Nephron (organoid): ENCODE data around the gene SPNS3.
A peak's percentile ranks its signal among the peaks of the same experiment; 100 is the strongest.

Experiments
- H3K27ac Mint-ChIP-seq, 3 experiments: 2 replicates each; pipeline ENCODE4 v1.8.0; 2020; ENCODE audit warnings: mixed read lengths in 3 of 3, mild to moderate bottlenecking in 2 of 3, moderate library complexity in 1 of 3
- H3K27me3 Mint-ChIP-seq: 2 replicates; pipeline ENCODE4 v1.8.0; 2021; ENCODE audit warnings: low read depth, mild to moderate bottlenecking, moderate library complexity, mixed read lengths
- H3K36me3 Mint-ChIP-seq: 2 replicates; pipeline ENCODE4 v1.8.0; 2020; ENCODE audit warnings: low read depth, mixed read lengths
- H3K4me1 Mint-ChIP-seq: 2 replicates; pipeline ENCODE4 v1.8.0; 2020; ENCODE audit warnings: mixed read lengths
- H3K4me3 Mint-ChIP-seq, 3 experiments: 2 replicates each; pipeline ENCODE4 v1.8.0; 2020; ENCODE audit warnings: mild to moderate bottlenecking in 3 of 3, mixed read lengths in 3 of 3, moderate library complexity in 2 of 3
- H3K9me3 Mint-ChIP-seq: 2 replicates; pipeline ENCODE4 v1.8.0; 2020; ENCODE audit warnings: mixed read lengths
- CTCF ChIP-seq, 3 experiments: fragments of 200-600 bp; sonication (generic); IDR thresholded peaks; one replicate each; pipeline ENCODE4 v1.5.0; 2021; ENCODE audit warnings: antibody characterized with exemption in 3 of 3; ENCODE audit not compliant: unreplicated experiment in 3 of 3

SPNS3 gene

GRCh38 chr17:4485676-4486646 lies 52.2 kb downstream of the SPNS3 start:
- Mint-ChIP-seq H3K27me3 (no peaks in the 10 kb centered on the region), H3K36me3 (no peaks in the 10 kb centered on the region), H3K27ac (no peak overlapping the region), H3K4me1 (peaks cover 15% of the 10 kb centered on the region), H3K9me3 (no peaks in the 10 kb centered on the region), H3K4me3 (no peak overlapping the region)
- TF ChIP-seq CTCF (IDR thresholded peaks at IDR 0.05; ENCODE audit: unreplicated experiment in 3 of 3) = no peak

- H3K9me3 Mint-ChIP-seq = no peaks in the 10 kb centered on the region
These were observed 53.6 kb downstream of the SPNS3 start for GRCh38 chr17:4487296-4487695.

GRCh38 chr17:4487820-4488716 lies 54.3 kb downstream of the SPNS3 start:
- no peak for TF ChIP-seq CTCF (IDR thresholded peaks at IDR 0.05; ENCODE audit: unreplicated experiment in 3 of 3)
- Mint-ChIP-seq H3K27me3 (peaks cover 4% of the 10 kb centered on the region), H3K4me3 (no peak overlapping the region), H3K9me3 (no peaks in the 10 kb centered on the region), H3K36me3 (no peaks in the 10 kb centered on the region), H3K4me1 (peaks cover 10% of the 10 kb centered on the region), H3K27ac (no peak overlapping the region)

More at GRCh38 chr17:4487296-4487695, 53.6 kb downstream of the SPNS3 start:
- Mint-ChIP-seq H3K4me3 (no peak overlapping the region), H3K36me3 (no peaks in the 10 kb centered on the region), H3K27ac (peak overlapping the region in 2 of 3 experiments; percentile 48 to 53), H3K27me3 (peaks cover 3% of the 10 kb centered on the region), H3K4me1 (peaks cover 10% of the 10 kb centered on the region)
- no peak for TF ChIP-seq CTCF (IDR thresholded peaks at IDR 0.05; ENCODE audit: unreplicated experiment in 3 of 3)

- Mint-ChIP-seq H3K4me1 (peaks cover 5% of the 10 kb centered on the region), H3K36me3 (no peaks in the 10 kb centered on the region)
These were observed 55.4 kb downstream of the SPNS3 start for GRCh38 chr17:4488989-4489595.

More at GRCh38 chr17:4488989-4489595, 55.4 kb downstream of the SPNS3 start:
- peaks cover 9% of the 10 kb centered on the region for H3K27me3 Mint-ChIP-seq
- no peaks in the 10 kb centered on the region for H3K9me3 Mint-ChIP-seq
- no peak for TF ChIP-seq CTCF (IDR thresholded peaks at IDR 0.05; ENCODE audit: unreplicated experiment in 3 of 3)
- no peak overlapping the region for H3K4me3 Mint-ChIP-seq
- H3K27ac Mint-ChIP-seq = no peak overlapping the region
